HG03066 (cell line): ENCODE measurements around the gene PHC3.
"Not testable (repeated sequence)": the region's sequence is repeated elsewhere in the genome, so short reads cannot be mapped to it uniquely, and the experiment has no call there.

Experiments used
- ATAC-seq: cut with Tn5 transposase; IDR thresholded peaks from one replicate; pipeline ENCODE4 v1.9.1; 2021; ENCODE audit warnings: low read depth; ENCODE audit not compliant: unreplicated experiment

PHC3 gene

DNA sequence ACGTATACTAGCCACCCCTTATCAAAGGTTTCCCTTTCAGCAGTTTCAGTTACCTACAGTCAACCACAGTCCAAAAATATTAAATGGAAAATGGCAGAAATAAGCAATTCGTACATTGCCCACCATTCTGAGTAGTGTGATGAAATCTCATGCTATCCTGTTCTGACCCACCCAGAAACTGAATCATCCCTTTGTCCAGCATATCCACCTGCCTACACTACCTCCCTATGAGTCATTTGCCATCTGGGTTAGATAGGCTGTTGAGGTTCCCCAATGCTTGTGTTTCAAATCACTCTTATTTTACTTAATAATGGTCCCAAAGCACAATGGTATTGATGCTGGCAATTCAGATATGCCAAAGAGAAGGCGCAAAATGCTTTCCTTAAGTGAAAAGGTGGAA is 15.3 kb upstream of the PHC3 start:
- no peak for ATAC-seq

DNA sequence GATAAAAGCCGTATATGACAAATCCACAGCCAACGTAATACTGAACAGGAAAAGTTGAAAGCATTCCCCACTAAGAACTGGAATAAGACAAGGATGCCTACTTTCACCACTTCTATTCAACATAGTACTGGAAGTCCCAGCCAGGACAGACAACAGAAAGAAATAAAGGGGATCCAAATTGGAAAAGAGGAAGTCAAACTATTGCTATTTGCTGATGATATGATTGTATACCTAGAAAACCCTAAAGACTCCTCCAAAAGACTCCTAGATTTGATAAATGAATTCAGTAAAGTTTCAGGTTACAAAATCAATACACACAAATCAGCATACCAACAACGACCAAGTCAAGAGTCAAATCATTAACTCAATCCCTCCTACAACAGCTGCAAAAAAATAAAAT is 14.2 kb upstream of the PHC3 start:
- ATAC-seq: not testable (repeated sequence)

DNA sequence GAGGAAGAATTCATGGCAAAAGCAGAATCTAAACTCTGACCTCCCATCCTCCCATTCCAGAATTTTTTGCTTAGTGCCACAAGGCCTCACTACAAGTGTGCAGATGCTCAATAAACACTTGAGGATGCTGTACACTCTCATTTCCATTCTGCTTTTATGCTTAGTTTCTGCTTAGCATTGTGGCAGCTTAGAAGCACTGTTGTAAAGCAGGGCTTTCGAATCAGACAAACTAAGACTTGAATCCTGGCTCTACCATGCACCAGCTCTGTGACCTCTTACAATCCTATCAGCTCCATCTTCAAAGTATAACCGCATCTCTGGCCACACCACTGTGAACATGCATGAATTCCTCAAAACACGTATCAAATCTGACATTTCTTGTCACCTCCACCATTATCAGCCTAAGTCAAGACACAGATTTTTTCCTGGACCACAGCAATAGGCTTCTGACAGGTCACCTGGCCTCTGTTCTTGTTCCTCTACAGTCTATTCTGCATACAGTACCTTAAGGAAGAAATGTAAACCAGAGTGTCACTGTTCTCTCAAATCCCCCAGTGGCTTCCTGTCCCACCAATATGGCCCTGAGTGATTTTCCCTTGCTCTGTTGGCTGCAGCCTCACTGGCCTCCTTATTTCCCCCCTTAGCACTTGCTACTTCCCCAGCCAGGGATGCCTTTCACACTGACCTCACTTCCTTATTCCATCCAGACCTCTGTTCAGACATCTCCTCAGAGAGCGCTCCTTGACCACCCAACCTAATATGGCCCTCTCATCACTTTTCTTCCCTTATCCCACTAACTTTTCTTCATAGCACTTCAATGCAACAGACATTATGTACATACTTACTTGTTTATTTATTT is 8.1 kb upstream of the PHC3 start:
- ATAC-seq: no peak

DNA sequence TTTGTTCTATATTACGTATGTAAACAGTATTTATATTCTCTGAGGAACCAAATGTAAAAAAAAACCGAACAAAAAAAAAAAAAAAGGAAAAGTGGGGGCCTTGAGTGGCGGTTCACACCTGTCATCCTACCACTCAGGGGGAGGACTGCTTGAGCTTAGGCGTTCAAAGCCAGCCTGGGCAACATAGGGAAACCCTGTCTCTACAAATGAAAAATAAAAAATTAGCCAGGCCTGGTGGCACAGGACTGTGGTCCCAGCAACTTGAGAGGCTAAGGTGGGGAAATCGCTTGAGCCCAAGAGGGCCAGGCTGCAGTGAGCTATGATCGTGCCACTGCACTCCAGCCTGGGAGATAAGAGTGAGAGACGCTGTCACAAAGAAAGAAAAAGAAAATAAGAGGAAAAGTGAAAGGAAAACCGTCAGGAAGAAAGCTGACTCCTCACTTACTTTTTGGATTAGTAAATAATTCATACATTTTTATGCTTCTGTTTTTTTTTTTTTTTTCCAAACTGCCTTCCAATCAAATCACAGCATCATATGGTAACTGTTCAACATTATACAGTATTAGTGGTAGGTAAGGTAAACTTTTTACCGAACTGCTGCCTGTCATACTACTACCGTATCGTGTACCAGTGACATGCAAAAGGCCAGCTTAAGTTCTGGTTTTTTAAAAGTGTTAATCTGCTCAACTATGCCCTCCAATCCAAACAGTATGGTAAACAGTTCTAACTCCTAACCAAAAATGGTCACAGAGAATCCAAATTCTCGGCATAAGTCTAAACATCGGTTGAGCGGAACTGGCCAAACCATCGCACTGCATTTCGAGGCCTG is 1.2 kb downstream of the PHC3 start:
- ATAC-seq: peak; percentile 31

- no peak for ATAC-seq
Measured at GRCh38 chr3:170179432-170179831, 2.1 kb downstream of the PHC3 start.

DNA sequence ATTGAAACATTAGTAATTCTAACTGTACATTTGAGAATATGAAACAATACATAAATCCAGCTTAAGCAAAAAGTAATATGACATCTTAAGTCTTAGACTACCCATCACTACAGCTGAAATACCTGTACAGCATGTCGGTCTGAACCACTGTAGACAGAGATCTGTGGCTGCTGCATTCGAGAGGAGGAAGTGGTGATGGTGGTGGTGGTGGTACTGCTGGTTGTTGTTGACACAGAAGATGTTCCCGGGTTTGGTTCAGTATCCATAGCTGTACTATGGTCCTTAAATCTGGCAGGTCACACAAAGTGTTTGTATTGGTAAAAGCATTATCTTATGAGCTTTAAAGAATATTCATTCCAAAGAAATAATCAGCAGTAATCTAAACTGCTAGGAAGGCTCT is 2.9 kb downstream of the PHC3 start:
- ATAC-seq: no peak

DNA sequence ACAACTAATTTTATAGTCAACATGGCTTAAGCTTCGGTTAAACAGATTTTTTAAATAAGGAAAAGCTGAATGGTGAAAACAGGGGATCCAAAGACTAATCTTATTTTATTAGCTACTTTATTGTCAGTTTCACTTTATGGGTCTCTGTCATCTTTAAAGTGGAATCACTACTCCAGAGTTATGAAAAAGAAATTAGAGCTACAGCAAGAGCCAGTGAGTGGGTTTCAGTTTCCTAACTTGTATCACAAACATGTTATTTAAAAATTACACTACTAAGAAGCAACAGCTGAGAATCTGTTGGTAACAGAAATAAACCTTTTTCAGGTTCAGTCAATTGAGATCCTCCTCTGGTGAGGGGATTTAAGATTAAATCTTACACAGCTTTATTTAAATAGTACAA is 10.0 kb downstream of the PHC3 start:
- ATAC-seq: peak; percentile 91

DNA sequence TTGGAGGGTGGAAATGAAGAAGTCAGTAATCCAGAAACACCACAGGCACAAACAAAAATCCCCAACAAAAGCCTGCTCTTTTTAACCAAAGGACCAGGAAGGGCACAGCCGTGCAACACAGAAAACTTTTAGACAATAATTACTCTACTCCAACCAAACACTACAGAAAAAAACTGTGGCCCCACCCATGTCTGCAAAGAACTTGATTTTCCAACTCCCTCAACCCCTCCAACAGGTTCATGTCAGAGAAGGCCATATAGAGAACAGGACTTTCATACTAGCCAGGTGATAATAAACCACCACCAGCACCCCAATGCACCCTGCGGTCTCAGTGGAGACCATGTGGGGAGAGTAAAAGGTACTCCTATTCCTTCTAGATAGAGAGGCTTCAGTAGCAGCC is 16.8 kb downstream of the PHC3 start:
- ATAC-seq: no peak

DNA sequence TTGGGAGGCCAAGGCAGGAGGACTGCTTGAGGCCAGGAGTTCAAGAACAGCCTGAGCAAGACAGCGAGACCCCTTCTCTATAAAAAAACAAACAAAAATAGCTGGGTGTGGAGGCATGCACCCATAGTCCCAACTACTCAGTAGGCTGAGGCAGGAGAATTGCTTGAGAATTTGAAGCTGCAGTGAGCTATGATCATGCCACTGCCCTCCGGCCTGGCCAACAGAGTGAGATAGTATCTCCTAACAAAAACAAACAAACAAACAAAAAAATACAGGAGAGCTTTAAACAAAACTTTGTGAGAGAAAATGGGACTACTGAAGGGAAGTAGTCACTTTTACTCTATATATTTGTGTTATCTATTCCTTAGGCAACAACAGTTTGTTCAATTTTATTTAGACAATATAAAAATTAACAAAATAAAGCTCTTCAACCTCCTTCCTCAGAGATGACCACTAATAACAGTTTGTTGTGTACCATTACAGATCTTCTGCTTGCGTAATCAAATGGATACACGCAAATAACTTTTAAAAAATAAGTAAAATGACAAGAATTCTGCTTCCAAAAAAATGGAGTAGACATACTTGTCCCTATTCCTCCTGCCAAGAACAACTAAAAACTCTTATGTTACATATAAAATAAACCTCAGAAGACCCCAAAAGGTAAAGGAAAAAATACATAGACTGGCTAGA is 17.4 kb downstream of the PHC3 start:
- no peak for ATAC-seq

DNA sequence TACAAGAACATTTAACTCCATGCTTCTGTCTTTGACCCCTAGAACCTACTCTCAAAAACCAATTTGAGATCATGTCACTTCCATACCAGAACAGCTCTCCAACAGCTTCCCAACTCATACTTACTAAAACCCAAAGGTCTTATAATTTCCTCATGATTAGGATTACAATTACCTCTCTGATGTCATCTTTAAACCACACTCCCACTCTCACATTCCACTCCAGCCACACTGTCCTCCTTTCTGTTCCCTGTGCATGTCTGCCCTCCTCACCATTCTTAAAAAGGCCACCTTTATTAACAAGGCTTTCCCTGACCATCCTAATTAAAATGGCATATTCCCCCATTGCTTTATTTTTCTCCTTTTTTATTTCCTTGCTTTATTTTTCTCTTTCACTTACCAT is 18.9 kb downstream of the PHC3 start:
- no peak for ATAC-seq

DNA sequence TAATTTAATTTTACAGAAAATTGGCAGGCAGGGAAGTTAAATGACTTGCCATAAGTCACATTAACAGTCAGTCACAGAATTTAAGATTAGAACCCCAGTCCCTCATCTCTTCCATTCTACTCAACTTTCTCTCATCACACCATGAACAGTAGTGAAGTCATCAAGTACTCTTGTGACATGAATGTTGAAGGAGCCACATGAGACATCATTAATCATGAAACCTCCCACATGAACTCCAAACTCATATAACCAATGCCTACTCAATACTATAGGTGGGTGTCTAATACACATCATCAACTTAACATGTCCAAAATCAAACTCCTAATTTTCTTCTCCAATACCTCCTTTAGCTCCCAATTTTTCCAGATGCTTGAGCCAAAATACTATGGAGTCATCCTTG is 19.5 kb downstream of the PHC3 start:
- no peak for ATAC-seq

DNA sequence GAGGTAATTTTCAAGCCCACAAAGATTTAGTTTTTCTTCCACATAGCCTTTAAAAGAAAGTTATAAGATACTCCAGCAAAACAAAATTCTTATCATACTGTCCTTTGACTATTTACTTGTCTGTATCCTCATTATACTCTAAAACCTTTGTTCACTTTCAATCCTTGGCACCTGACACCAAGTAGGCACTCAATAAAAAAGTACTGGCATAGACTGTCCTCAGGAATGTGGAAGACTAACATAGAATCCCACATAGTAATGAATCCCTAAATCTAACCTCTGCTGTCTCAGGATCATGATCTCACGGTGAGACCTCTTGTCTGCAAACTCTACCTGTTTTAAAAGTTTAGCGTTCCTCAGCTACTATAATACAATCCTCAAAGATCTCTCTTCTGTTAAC is 21.6 kb downstream of the PHC3 start:
- no peak for ATAC-seq

- ATAC-seq: no peak
Measured at GRCh38 chr3:170159459-170159858, 22.1 kb downstream of the PHC3 start.

- no peak for ATAC-seq
Measured at GRCh38 chr3:170155604-170156003, 25.9 kb downstream of the PHC3 start.

GRCh38 chr3:170154569-170155143 is 26.9 kb downstream of the PHC3 start:
- ATAC-seq: no peak

- ATAC-seq: no peak
Measured at GRCh38 chr3:170154084-170154483, 27.4 kb downstream of the PHC3 start.

- ATAC-seq: no peak
Measured at GRCh38 chr3:170151536-170151935, 30.0 kb downstream of the PHC3 start.

- no peak for ATAC-seq
Measured at GRCh38 chr3:170149016-170149415, 32.5 kb downstream of the PHC3 start.

DNA sequence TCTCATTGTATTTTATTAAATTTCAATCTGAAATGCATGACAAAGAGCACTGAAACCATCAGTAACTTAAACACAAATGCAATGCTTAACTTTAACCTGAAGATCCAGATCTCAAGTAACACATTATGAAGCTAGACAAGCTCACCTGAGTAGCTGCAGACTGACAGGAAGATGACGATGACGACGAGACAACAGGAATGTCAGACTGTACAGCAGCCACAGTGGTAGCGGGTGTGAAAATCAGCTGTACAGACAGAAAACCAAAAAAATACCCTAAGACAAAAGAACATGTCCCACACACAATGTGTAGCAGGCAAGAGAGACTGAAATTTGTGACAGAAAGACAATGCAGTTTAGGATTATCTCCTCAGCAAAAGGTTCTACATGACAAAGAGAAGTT is 36.3 kb downstream of the PHC3 start:
- ATAC-seq: no peak

- ATAC-seq: peak; percentile 97
Measured at GRCh38 chr3:170144437-170144843, 37.1 kb downstream of the PHC3 start.

DNA sequence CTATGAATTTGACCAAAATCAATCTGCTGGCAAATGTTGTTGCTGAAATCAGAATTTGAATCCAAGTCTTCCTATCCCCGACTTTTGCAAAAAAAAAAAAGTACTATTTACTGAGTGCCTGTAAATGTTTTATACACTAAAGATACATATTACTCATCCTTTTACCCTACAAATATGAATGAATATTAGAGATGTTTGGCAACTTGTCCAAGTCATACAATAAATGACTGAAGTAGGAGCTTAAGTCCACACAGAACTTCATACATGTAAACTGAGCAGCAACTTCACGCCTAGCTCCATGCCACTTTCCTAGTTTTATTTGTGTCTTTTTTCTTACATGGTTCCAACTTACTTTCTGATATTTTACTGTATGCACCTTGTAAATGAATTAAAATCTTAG is 39.2 kb downstream of the PHC3 start:
- ATAC-seq: no peak
